ENCODE measurements around the gene TM4SF18.

- no peak for TF ChIP-seq CTCF (IDR thresholded peaks at IDR 0.05)
- TF ChIP-seq POLR2A (IDR thresholded peaks at IDR 0.05), result no peak
These were observed 9.1 kb downstream of the TM4SF18 start for GRCh38 chr3:149324332-149324731.

All from uterus (tissue), 2 donors.